IMR-90 (cell line): Measurements from ENCODE around the gene UBTD1. TPM values are rescaled to one million over a fixed set of nuclear protein-coding genes. Genes with fewer than 3 reads are reported as not detected.

Experiments used
- ATAC-seq: fragments of 200-7000 bp; cut with Tn5 transposase; 2 replicates; pipeline ENCODE4 v1.9.1; 2020; ENCODE audit warnings: low read depth, mild to moderate bottlenecking, moderate library complexity
- BruUV-seq: library from RNA; stranded (reverse); fragments of 400-500 nt; replicated peaks from 2 replicates; lab custom pipeline; 2021; lab: Mats Ljungman, UMichigan
- CTCF ChIA-PET: fragments of 300-600 bp; formaldehyde crosslinking; extraction: SDS; loops from one replicate; lab custom pipeline; 2021; ENCODE audit warnings: antibody characterized with exemption; lab: Yijun Ruan, JAX
- POLR2A ChIA-PET: fragments of 300-600 bp; sonication (Branson Sonifier 250); formaldehyde crosslinking; loops from one replicate; lab custom pipeline; 2022; ENCODE audit warnings: antibody characterized with exemption; ENCODE audit not compliant: unreplicated experiment; lab: Charles Lee
- DNase-seq: peaks from one replicate; pipeline ENCODE4 v3.0.0; 2013
- H2AFZ ChIP-seq: replicated peaks from 2 replicates; pipeline ENCODE3; 2013; ENCODE audit warnings: low read length, mild to moderate bottlenecking; ENCODE audit not compliant: poor library complexity
- H2AK5ac ChIP-seq: 2 replicates; pipeline ENCODE4 v1.6.1; 2013; ENCODE audit warnings: low read depth, low read length, inconsistent platforms
- H2AK9ac ChIP-seq: replicated peaks from 2 replicates; pipeline ENCODE3; 2013; ENCODE audit warnings: mild to moderate bottlenecking, low read depth, low read length, moderate library complexity; ENCODE audit not compliant: poor library complexity
- H2BK120ac ChIP-seq: 2 replicates; pipeline ENCODE4 v1.6.1; 2013; ENCODE audit warnings: low read depth, low read length, inconsistent platforms
- H2BK15ac ChIP-seq: 3 replicates; pipeline ENCODE4 v1.6.1; 2013; ENCODE audit warnings: low read depth, low read length, inconsistent platforms
- H2BK20ac ChIP-seq: 2 replicates; pipeline ENCODE4 v1.6.1; 2013; ENCODE audit warnings: low read depth, mild to moderate bottlenecking, inconsistent platforms, low read length, moderate library complexity
- H2BK5ac ChIP-seq: 2 replicates; pipeline ENCODE4 v1.6.1; 2013; ENCODE audit warnings: mild to moderate bottlenecking, low read depth, low read length, inconsistent platforms; ENCODE audit not compliant: poor library complexity, severe bottlenecking
- H3K14ac ChIP-seq: replicated peaks from 2 replicates; pipeline ENCODE4 v1.6.1; 2013; ENCODE audit warnings: low read depth, low read length, inconsistent platforms
- H3K18ac ChIP-seq: 2 replicates; pipeline ENCODE4 v1.6.1; 2013; ENCODE audit warnings: low read depth, low read length, control low read depth
- H3K23ac ChIP-seq: 2 replicates; pipeline ENCODE4 v1.6.1; 2013; ENCODE audit warnings: low read depth, low read length, inconsistent platforms
- H3K27ac ChIP-seq: 2 replicates; pipeline ENCODE4 v1.5.1; 2013; ENCODE audit warnings: mild to moderate bottlenecking, control low read depth, low read length; ENCODE audit not compliant: insufficient read depth
- H3K27me3 ChIP-seq: 2 replicates; pipeline ENCODE4 v1.6.1; 2013; ENCODE audit warnings: low read length; ENCODE audit not compliant: control insufficient read depth, insufficient read depth
- H3K36me3 ChIP-seq: 2 replicates; pipeline ENCODE4 v1.6.1; 2013; ENCODE audit warnings: low read length, mixed read lengths; ENCODE audit not compliant: control insufficient read depth, insufficient read depth
- H3K4ac ChIP-seq: 2 replicates; pipeline ENCODE4 v1.6.1; 2013; ENCODE audit warnings: low read depth, low read length, inconsistent platforms
- H3K4me1 ChIP-seq: 2 replicates; pipeline ENCODE4 v1.6.1; 2013; ENCODE audit warnings: low read length, mixed read lengths; ENCODE audit not compliant: control insufficient read depth, insufficient read depth
- H3K4me2 ChIP-seq: 2 replicates; pipeline ENCODE4 v1.6.1; 2013; ENCODE audit warnings: low read depth, mild to moderate bottlenecking, control low read depth, low read length, moderate library complexity
- H3K4me3 ChIP-seq: 2 replicates; pipeline ENCODE4 v1.5.1; 2013; ENCODE audit warnings: low read depth, mild to moderate bottlenecking, control low read depth, low read length, moderate library complexity; ENCODE audit not compliant: insufficient read depth
- H3K56ac ChIP-seq: 2 replicates; pipeline ENCODE4 v1.6.1; 2013; ENCODE audit warnings: low read length, inconsistent platforms; ENCODE audit not compliant: insufficient read depth; ENCODE audit errors: extremely low read depth
- H3K79me1 ChIP-seq, 2 experiments: 2 replicates each; pipeline ENCODE4 v1.6.1; 2013; ENCODE audit warnings: low read length in 2 of 2, inconsistent platforms in 1 of 2, low read depth in 1 of 2
- H3K9ac ChIP-seq: 2 replicates; pipeline ENCODE4 v1.6.1; 2013; ENCODE audit warnings: low read depth, low read length, control low read depth
- H3K9me1 ChIP-seq: 2 replicates; pipeline ENCODE4 v1.6.1; 2013; ENCODE audit warnings: low read length, inconsistent platforms; ENCODE audit not compliant: insufficient read depth
- H3K9me3 ChIP-seq: 2 replicates; pipeline ENCODE4 v1.6.1; 2013; ENCODE audit warnings: low read length; ENCODE audit not compliant: control insufficient read depth, insufficient read depth
- H4K20me1 ChIP-seq: 2 replicates; pipeline ENCODE4 v1.6.1; 2013; ENCODE audit warnings: low read length, inconsistent platforms; ENCODE audit not compliant: insufficient read depth
- H4K5ac ChIP-seq: 2 replicates; pipeline ENCODE4 v1.6.1; 2013; ENCODE audit warnings: mild to moderate bottlenecking, low read depth, low read length, control low read depth
- H4K8ac ChIP-seq, 2 experiments: 2 replicates each; pipeline ENCODE4 v1.6.1; 2013; ENCODE audit warnings: low read depth in 2 of 2, low read length in 2 of 2, control low read depth in 1 of 2, inconsistent platforms in 1 of 2
- H4K91ac ChIP-seq: 2 replicates; pipeline ENCODE4 v1.6.1; 2013; ENCODE audit warnings: low read depth, low read length, inconsistent platforms; ENCODE audit not compliant: insufficient read depth
- MAFK ChIP-seq: IDR thresholded peaks from 2 replicates; pipeline ENCODE4 v1.6.1; 2012; ENCODE audit warnings: low read depth, low read length, improper control_type of control experiment
- MAZ ChIP-seq: IDR thresholded peaks from 2 replicates; pipeline ENCODE4 v1.6.1; 2012; ENCODE audit warnings: low read depth, mild to moderate bottlenecking, low read length, improper control_type of control experiment, moderate library complexity, borderline replicate concordance
- MXI1 ChIP-seq: IDR thresholded peaks from 2 replicates; pipeline ENCODE4 v1.6.1; 2012; ENCODE audit warnings: low read depth, mild to moderate bottlenecking, low read length, moderate library complexity, borderline replicate concordance
- RAD21 ChIP-seq: IDR thresholded peaks from 2 replicates; pipeline ENCODE4 v1.6.1; 2012; ENCODE audit warnings: low read length, improper control_type of control experiment
- RFX5 ChIP-seq: IDR thresholded peaks from 2 replicates; pipeline ENCODE4 v1.8.0; 2012; ENCODE audit warnings: low read depth, mild to moderate bottlenecking, low read length, moderate library complexity
- USF2 ChIP-seq: fragments of 150-350 bp; IDR thresholded peaks from 2 replicates; pipeline ENCODE4 v1.6.1; 2017; ENCODE audit warnings: mild to moderate bottlenecking, antibody characterized with exemption, low read length, low read depth
- WGBS, 2 experiments: methylation state at CpG; one replicate each; pipeline versions ENCODE4 v1.1.5 to v1.1.7; 2013; ENCODE audit warnings: missing lambda C conversion rate in 2 of 2; ENCODE audit not compliant: insufficient read length in 1 of 2; ENCODE audit errors: extremely low coverage in 2 of 2; 5-methylcytosine and 5-hydroxymethylcytosine counted together
- dilution Hi-C: fragments of 300-500 bp; cut with HindIII; formaldehyde crosslinking; loops from one replicate; pipeline ENCODE4 v1.14.3; 2018; ENCODE audit warnings: low sequenced_read_pairs; ENCODE audit not compliant: unreplicated experiment
- in situ Hi-C: fragments of 300-500 bp; cut with MboI; formaldehyde crosslinking; loops from 3 replicates; pipeline ENCODE4 v1.14.3; 2019; ENCODE audit warnings: low sequenced_read_pairs, inconsistent platforms, mixed read lengths
- intact Hi-C: fragments of 100-400 bp; cut with micrococcal nuclease; formaldehyde crosslinking; loops from 2 replicates; pipeline ENCODE4 v1.10.0; 2022
- polyA plus RNA-seq, 3 experiments: library from polyadenylated mRNA; depleted of rRNA; stranded (reverse); fragments of >200 nt; gene quantifications; 2 replicates each; pipeline ENCODE4 v1.2.3, GENCODE V29; 2012; ENCODE audit warnings: low replicate concordance in 1 of 3
- total RNA-seq: library from RNA; depleted of rRNA; stranded (reverse); fragments of >200 nt; gene quantifications from 2 replicates; pipeline ENCODE4 v1.2.3, GENCODE V29; 2012

Gene UBTD1
- total and polyA plus RNA-seq, 2 of the 4 experiments (the other 2 are of a cell fraction) = 21.9 to 44.9 TPM

GRCh38 chr10:97590082-97590747 is 91.5 kb downstream of the UBTD1 start:
- no peak for DNase-seq
- in situ Hi-C loops (no loop called here), intact Hi-C loops (no loop called here), dilution Hi-C loops (no loop called here)
- H2BK5ac ChIP-seq = no peak overlapping the region
- ATAC-seq = no peak
- H3K9ac ChIP-seq = no peak overlapping the region
- no peak overlapping the region for H2BK120ac ChIP-seq
- no peaks in the 10 kb centered on the region for H4K20me1 ChIP-seq
- no peak overlapping the region for H4K91ac ChIP-seq
- peaks cover 2% of the 10 kb centered on the region; the same call in 1 of the 2 replicates for H3K4me1 ChIP-seq
- H3K27me3 ChIP-seq = no peaks in the 10 kb centered on the region
- POLR2A ChIA-PET = interaction anchor here (0.6 kb wide), 1 partner anchor 44 kb away, joined by 4 read pairs; no protein-coding TSS in a partner anchor
- H3K4ac ChIP-seq = no peak overlapping the region
- H2AK5ac ChIP-seq = no peak overlapping the region
- H3K4me2 ChIP-seq = no peak overlapping the region
- TF ChIP-seq MXI1 (no peak), RFX5 (no peak), MAZ (no peak), RAD21 (no peak), MAFK (no peak), USF2 (no peak)
- H4K5ac ChIP-seq = no peak overlapping the region
- no peaks in the 10 kb centered on the region for H3K9me3 ChIP-seq
- peaks cover 3% of the 10 kb centered on the region; the same call in 1 of the 2 replicates for H3K9me1 ChIP-seq
- no TSS peak for BruUV-seq
- H2AFZ ChIP-seq = no peak overlapping the region
- H2AK9ac ChIP-seq = no peak overlapping the region
- H3K14ac ChIP-seq = no peak overlapping the region
- H3K36me3 ChIP-seq = no peaks in the 10 kb centered on the region
- no peak overlapping the region for H3K18ac ChIP-seq
- H3K4me3 ChIP-seq = no peak overlapping the region
- no peaks in the 10 kb centered on the region for H3K79me1 ChIP-seq
- H4K8ac ChIP-seq = no peak overlapping the region
- no peak overlapping the region for H3K27ac ChIP-seq
- H2BK15ac ChIP-seq = no peak overlapping the region
- no peak overlapping the region for H2BK20ac ChIP-seq
- CTCF ChIA-PET = interaction anchor here (0.6 kb wide), 1 partner anchor 8 kb away, joined by 3 read pairs; no protein-coding TSS in a partner anchor
- H3K23ac ChIP-seq = no peak overlapping the region
- H3K56ac ChIP-seq = no peak overlapping the region
- WGBS, 2 experiments = 82% methylated on average over 6 of the region's 15 CpGs; no CpG with 5 or more reads in 1 of the 2 experiments
